HG03196 (cell line): ENCODE measurements around the gene SLC6A3.

Source experiments
- ATAC-seq: cut with Tn5 transposase; IDR thresholded peaks from one replicate; pipeline ENCODE4 v1.9.1; 2021; ENCODE audit not compliant: unreplicated experiment

Gene SLC6A3

GRCh38 chr5:1390861-1391600 lies 54.2 kb downstream of the SLC6A3 start:
- no peak for ATAC-seq

DNA sequence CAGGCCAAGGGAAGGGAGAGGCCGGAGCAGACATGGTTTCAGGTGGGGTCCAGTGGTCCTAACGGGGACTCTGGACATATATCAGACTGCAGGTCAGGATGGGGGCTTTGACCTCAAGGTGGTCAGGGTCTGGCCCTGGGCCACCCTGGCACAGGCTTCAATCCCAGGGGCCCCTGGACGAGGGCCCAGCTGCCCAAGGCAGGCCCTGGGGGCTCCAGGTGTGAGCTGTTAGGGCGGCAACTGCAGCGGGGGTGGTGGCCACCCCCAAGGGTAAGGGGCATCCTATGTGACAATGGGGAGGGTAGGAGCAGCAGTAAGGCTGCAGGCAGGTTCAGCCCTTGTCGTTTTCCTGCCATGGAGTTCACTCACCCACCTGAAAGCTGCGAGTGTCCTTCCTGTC lies 54.9 kb downstream of the SLC6A3 start:
- no peak for ATAC-seq

DNA sequence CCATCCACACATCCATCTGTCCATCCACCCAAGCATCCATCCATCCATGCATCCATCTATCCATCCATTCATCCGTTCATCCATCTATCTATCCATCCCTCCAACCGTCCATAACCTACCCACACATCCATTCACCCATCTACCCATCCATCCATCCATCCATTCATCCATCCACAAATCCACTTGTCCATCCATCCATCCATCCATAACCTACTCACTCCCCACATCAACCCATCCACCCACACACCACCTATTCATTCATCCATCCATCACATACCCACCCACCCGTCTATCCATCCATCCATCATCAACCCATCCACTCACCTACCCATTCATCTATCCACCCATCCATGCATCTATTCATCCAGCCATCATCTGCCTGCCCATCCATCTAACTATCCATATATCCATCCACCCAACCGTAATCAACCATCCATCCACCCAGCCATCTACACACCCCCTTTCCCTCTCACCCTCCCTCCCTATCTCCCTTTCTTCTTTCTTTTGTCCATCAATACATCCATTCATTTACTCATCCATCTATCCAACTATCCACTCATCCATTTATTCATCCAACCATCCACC lies 56.8 kb downstream of the SLC6A3 start:
- ATAC-seq = no peak

DNA sequence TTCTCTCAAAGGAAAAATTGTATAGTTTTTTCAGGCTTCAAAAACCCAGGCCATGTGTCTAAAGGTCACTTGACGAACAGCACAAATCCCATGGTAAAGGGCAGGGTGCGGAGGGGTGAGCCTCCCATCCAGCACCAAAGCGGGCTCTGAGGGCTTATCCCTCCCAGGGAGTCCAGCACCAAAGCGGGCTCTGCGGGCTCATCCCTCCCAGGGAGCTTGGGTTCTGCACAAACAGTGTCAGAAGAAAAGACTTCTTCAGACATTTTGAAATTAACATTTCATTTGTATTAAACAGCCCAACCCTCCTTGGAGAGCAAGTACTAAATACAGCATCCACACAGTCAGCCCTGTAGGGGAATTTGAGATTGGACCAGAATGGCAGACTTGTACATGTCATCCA lies 57.4 kb downstream of the SLC6A3 start:
- no peak for ATAC-seq

DNA sequence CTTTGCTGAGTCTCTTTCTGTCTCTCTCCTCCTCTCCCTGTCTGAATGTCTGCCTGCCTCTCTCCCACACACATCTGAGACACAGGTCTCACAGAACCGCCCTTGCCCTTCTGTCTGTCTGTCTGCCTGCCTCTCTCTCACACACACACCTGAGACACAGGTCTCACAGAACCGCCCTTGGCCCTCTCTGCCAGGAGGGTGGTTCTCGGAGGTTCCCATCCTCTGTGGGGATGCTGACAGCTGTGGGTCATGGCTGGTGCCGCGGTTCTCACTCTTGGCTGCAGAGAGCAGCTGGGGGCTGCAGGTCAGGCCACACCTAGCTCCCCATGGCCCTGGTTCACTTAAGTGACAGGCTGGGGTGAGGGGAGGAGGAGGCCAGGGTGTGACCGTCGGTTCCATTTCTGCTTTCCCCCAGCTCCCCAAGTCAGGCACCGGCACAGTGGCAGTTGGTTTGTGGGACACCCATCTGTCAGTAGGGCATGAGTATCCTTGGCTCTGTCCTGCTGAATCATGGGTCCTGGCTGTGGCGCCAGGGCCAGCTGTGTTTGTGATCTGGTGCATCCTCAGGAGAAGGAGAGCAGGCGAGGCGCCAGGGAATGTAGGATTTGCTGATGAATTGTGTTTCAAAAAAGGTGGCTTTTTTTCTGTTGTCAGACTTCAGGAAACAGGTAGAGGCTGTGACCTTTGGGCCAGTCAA lies 58.0 kb downstream of the SLC6A3 start:
- ATAC-seq = no peak

- no peak for ATAC-seq
These were observed 58.9 kb downstream of the SLC6A3 start for GRCh38 chr5:1386274-1386717.

GRCh38 chr5:1385395-1386273 lies 59.6 kb downstream of the SLC6A3 start:
- peak; percentile 86 for ATAC-seq

DNA sequence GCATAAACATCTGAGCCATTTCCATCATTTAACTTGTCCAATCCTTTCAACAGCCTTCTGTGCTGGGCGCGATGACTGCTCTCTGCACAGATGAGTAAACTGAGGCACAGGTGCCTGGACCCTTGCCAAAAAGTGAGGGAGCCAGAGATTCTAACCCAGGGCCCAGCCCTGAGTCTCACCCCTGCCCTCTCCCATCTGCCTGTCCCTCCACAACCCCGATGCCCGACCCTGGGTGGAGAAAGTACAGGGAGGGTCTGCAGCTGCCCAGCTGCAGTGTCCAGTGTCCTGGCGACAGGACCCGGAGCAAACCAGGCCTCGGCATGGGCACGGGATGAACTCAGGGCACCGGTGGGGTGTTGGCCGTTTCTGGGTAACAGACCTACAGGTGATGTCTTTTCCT lies 60.7 kb downstream of the SLC6A3 start:
- ATAC-seq = no peak

DNA sequence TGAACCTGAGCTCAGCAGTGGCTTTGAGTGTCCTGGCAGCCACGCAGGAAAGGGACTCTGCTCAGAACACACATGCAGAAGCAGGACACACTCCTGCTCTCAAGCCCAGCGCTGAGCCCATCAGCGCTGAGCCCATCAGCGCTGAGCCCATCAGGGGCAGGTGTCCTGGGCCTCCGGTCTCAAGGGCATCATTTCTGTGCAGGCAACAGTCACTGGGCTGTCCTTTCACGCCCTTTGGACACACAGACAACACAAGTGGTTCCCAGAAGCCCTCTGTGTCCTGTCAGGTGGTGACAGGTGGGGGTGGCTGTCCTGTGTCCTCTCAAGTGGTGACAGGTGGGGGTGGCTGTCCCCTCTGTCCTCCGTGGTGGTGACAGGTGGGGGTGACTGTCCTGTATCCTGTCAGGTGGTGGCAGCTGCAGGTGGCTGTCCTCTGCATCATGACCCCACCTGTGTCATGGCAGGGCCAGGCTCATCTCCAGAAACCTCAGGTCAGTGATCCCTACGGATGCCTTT lies 61.3 kb downstream of the SLC6A3 start:
- no peak for ATAC-seq

DNA sequence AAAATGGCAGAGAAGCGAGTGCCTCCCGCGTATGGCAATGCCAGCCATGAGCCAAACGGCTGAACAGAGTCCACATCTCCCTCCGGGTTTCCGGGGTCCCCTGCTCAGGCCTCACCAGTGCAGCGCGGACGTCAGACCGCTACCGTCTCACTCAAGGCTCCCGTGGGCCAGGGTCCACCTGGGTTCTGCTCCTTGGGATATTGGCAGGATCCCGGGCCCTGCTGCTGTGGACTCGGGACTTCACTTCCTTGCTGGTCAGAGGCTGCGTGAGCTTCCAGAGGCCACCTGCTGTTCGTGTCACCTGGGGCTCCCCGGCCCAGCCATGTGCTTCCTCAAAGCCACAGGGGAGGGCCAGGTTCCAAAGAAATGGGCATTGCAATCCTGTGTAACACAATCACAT lies 61.9 kb downstream of the SLC6A3 start:
- no peak for ATAC-seq

DNA sequence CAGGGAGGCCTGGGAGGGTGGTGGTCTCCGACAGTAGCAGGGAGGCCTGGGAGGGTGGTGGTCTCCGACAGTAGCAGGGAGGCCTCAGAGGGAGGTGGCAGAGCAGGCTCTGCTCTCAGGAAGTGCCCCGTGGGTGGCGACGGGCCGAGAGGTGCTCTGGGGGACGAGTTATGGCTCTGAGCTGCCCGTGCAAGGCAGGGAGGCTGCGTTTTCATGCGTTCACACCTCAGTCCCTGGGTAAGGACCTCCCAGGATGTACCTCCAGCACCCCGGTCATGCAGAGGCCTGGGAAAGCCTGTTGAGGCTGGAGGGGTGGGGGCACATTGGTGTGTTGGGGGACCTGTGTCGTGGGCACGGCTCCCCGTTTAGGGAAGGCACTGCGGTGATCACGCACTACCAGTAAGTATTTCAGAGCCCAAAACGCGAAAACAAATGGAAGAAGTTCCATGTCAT lies 63.0 kb downstream of the SLC6A3 start:
- ATAC-seq = no peak

GRCh38 chr5:1381370-1382247 lies 63.6 kb downstream of the SLC6A3 start:
- no peak for ATAC-seq

- no peak for ATAC-seq
These were observed 64.3 kb downstream of the SLC6A3 start for GRCh38 chr5:1380910-1381309.

DNA sequence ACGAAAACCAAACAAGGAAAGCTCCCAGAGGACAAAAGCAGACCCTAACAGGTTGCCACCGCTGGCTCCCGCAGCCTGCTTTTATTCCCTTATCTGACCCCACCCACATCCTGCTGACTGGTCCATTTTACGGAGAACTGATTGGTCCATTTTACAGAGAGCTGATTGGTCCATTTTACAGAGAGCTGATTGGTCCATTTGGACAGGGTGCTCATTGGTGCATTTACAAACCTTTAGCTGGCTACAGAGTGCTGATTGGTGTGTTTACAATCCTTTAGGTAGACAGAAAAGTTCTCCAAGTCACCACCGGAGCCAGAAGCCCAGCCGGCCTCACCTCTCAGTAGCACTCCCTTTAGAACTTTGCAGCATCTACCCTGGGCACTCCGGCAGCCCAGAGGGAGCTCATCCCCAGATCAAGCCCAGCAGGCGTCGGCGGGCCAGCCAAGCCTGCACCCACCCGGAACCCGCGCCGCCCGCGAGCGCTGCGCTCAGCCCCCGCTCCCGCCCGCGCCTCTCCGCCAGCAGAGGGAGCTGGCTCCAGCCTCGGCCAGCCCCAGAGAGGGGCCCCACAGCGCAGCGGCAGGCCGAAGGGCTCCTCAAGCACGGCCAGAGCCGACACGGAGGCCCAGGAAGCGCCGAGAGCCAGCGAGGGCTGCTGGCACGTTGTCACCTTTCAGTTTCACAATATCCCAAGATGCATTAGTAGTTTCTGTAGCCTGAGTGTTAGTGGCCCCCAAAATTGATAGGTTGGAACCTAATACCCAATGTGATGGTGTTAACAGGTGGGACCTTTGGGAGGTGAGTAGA lies 65.0 kb downstream of the SLC6A3 start:
- peak; percentile 52 for ATAC-seq

GRCh38 chr5:1378866-1379659 lies 66.2 kb downstream of the SLC6A3 start:
- no peak for ATAC-seq

- no peak for ATAC-seq
These were observed 67.1 kb downstream of the SLC6A3 start for GRCh38 chr5:1378096-1378495.

DNA sequence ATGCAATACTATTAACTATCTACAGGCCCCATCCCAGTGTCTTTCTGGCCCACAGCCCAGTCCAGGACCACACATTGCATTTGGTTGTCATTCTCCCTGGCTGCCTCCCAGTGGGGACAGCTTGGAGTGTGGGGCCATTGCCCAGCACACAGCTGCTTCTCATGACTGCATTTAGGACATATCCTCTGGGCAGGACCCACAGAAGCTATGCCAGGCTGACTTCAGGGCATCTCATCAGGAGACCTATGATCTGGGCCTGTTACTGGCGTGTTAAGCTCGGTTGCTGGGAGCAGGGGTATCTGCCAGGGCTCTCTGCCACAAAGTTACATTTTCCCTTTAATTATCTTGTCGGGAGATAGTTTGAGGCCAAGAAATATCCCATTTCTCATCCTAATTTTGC lies 68.3 kb downstream of the SLC6A3 start:
- ATAC-seq = no peak
